Measurements from ENCODE around the gene DAB2. TPM values are rescaled to one million over a fixed set of nuclear protein-coding genes. Genes with fewer than 3 reads are reported as not detected.

Gene DAB2
- total and polyA plus RNA-seq, 7 donors, result 4.1 to 37.1 (median 13.5) TPM

- Histone ChIP-seq H3K4me1 (no peaks in the 10 kb centered on the region), H3K9me3 (no peaks in the 10 kb centered on the region), H3K27me3 (ENCODE audit: insufficient read depth in 3 of 3, low read length in 2 of 3) (no peaks in the 10 kb centered on the region), H3K36me3 (ENCODE audit: insufficient read depth in 1 of 2, low read depth in 1 of 2) (peaks cover 0 to 54% of the 10 kb centered on the region in 2 donors), H3K27ac (no peak overlapping the region), H3K4me3 (no peak overlapping the region)
- no peak for TF ChIP-seq CTCF (IDR thresholded peaks at IDR 0.05)
- 87 to 92% (median 88%) methylated on average over 2 of the region's 2 CpGs for WGBS, 3 donors
- DNase-seq, result no peak
- no peak for ATAC-seq
- intact Hi-C loops (cut with DNase I), result no loop called here
Measured at GRCh38 chr5:39373791-39374190, 51.0 kb downstream of the DAB2 start.

DNA sequence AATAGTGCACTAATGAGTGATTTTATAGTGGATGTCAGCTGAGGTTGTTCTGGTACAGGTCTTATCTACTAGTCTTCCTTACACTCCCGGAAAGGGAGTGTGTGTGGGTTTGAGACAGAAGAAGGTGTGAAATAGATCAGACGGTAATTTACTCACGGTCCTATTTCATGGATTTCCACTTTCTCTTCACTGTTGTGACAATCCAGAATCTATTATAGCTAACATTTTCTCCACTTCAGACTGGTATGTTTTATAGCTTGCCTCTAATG, 53.5 kb downstream of the DAB2 start:
- Histone ChIP-seq H3K27me3 (ENCODE audit: insufficient read depth in 3 of 3, low read length in 2 of 3) (no peaks in the 10 kb centered on the region), H3K36me3 (ENCODE audit: insufficient read depth in 1 of 2, low read depth in 1 of 2) (peaks cover 0 to 51% of the 10 kb centered on the region in 2 donors), H3K27ac (no peak overlapping the region), H3K9me3 (no peaks in the 10 kb centered on the region), H3K4me1 (no peaks in the 10 kb centered on the region), H3K4me3 (no peak overlapping the region)
- ATAC-seq (no peak), DNase-seq (no peak)
- intact Hi-C loops (cut with DNase I), result no loop called here
- 74 to 88% (median 86%) methylated on average over 3 of the region's 3 CpGs for WGBS, 3 donors
- no peak for TF ChIP-seq CTCF (IDR thresholded peaks at IDR 0.05)

DNA sequence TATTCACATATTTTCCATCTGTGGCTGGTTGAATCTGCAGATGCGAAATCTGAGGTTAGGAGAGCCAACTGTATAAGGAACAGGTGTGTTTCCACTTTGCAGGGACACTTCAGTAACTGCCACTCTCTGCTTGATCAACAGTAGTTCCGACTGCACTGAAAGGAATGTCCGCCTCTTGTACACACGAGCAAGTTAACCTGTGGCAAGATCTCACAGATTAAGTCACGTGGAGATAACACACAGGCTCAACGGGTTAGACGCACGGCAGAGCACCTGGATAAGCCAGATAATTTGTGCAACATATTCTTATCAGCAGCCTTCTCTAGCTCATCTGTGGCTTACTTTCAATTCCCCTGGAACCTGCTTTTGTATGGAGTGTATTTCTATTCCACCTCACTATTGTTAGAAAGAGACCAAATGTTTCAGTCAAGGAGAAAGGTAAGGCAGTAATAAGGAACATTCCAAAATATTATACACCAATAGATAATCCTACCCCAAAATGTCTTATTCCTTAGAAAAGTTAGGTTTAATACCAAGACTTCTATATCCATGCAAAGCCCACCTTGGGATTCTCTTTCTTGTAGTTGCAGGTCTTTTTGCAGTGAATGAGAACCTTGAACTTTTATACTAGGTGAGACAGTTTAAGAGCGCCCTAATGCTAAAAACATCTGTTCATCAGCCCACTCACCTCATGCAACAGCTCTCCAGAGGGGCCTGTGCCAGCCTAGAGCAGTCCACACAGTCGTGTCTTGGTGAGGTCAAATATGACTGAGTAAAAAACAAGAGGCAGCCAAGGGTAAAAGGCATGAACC, 54.0 kb downstream of the DAB2 start:
- intact Hi-C loops (cut with DNase I), result no loop called here
- no peak for DNase-seq
- TF ChIP-seq CTCF (IDR thresholded peaks at IDR 0.05), result no peak
- Histone ChIP-seq H3K36me3 (ENCODE audit: insufficient read depth in 1 of 2, low read depth in 1 of 2) (peaks cover 0 to 48% of the 10 kb centered on the region in 2 donors), H3K4me3 (no peak overlapping the region), H3K27ac (no peak overlapping the region), H3K9me3 (no peaks in the 10 kb centered on the region), H3K27me3 (ENCODE audit: insufficient read depth in 3 of 3, low read length in 2 of 3) (no peaks in the 10 kb centered on the region), H3K4me1 (no peaks in the 10 kb centered on the region)
- WGBS, 3 donors, result 70 to 82% (median 71%) methylated on average over 10 of the region's 10 CpGs
- ATAC-seq, result no peak

DNA sequence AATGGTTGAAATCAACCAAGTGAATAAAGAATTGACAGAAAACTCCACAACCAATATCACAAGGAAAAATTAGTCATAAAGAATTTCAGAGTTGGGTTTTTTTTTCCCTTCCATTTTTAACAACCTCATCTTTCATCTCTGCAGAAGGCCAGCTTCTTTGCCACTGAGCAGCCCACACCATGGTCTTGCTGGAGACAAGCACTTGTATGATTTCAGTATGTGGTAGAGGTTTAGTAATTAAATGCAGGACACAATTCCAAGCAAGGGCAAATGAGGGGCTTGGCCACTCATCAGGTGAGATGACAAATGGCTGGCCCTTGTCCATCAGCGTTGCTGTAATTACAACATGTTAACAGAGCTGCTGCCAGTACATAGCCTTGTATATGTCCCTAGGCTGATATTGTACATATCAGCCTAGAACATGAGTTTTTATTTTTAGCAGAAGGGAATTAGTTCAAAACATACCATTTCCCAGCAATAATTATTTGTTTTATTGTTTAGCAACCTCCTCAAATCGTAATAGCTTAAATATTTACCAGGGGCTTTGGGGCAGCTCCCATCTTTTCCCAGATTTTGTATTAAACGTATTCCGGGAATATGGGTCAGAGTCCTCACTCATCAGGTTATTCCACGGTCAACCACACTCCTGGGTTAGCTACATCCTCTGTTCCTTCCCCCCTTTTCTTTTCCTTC, 55.5 kb downstream of the DAB2 start:
- no peaks in the 10 kb centered on the region for H3K9me3 ChIP-seq
- WGBS, 3 donors, result 70 to 79% (median 75%) methylated on average over 5 of the region's 5 CpGs
- TF ChIP-seq CTCF (IDR thresholded peaks at IDR 0.05), result no peak

More for the DNA sequence above, 55.5 kb downstream of the DAB2 start:
- DNase-seq (no peak), ATAC-seq (no peak)
- H3K36me3 ChIP-seq (ENCODE audit: insufficient read depth in 1 of 2, low read depth in 1 of 2), result peaks cover 0 to 35% of the 10 kb centered on the region in 2 donors
- H3K4me3 ChIP-seq, result no peak overlapping the region
- no peak overlapping the region for H3K27ac ChIP-seq
- intact Hi-C loops (cut with DNase I), result no loop called here
- no peaks in the 10 kb centered on the region for H3K4me1 ChIP-seq
- no peaks in the 10 kb centered on the region for H3K27me3 ChIP-seq (ENCODE audit: insufficient read depth in 3 of 3, low read length in 2 of 3)

All from psoas muscle (tissue), 8 donors.